ENCODE results near the gene AURKAIP1.

DNA sequence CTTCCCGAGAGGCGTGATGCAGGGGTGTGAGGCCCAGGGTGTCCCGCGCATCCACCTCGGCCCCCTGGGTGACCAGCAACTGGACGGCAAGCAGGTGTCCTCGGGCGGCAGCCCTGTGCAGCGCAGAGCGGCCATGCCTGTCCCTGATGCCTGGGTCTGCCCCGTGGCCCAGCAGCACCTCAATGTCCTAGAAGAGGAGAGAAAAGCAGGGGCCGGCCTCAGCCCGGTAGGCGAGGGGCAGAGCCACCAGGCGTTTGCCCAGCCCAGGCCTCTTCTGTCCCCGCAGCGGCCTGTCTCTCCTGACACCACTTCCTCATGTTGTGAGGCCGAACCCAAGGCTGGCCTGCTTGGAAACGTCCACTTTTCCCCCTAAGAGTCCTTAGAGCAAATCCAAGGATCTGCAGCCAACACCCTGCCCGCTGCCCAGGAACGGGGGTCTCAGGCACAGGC lies 44.4 kb upstream of the AURKAIP1 start:
- TF ChIP-seq, protein P1, sequence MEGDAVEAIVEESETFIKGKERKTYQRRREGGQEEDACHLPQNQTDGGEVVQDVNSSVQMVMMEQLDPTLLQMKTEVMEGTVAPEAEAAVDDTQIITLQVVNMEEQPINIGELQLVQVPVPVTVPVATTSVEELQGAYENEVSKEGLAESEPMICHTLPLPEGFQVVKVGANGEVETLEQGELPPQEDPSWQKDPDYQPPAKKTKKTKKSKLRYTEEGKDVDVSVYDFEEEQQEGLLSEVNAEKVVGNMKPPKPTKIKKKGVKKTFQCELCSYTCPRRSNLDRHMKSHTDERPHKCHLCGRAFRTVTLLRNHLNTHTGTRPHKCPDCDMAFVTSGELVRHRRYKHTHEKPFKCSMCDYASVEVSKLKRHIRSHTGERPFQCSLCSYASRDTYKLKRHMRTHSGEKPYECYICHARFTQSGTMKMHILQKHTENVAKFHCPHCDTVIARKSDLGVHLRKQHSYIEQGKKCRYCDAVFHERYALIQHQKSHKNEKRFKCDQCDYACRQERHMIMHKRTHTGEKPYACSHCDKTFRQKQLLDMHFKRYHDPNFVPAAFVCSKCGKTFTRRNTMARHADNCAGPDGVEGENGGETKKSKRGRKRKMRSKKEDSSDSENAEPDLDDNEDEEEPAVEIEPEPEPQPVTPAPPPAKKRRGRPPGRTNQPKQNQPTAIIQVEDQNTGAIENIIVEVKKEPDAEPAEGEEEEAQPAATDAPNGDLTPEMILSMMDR (conservative IDR thresholded peaks at IDR 0.05) = no peak
- TF ChIP-seq EZH2 (IDR thresholded peaks at IDR 0.05; ENCODE audit: low read depth) = no peak

Data from PC-9 (cell line).